NCI-H345 treated with DMSO at 0.1 percent for 48 hours (cell line): Measurements from ENCODE around the gene PKP4.
A peak's percentile ranks its signal among the peaks of the same experiment; 100 is the strongest.

ENCODE experiments used
- DNase-seq: peaks from one replicate; lab custom pipeline; 2025; ENCODE audit not compliant: unreplicated experiment; lab: John Stamatoyannopoulos, UW

Gene PKP4

GRCh38 chr2:158495175-158495574 is 38.4 kb downstream of the PKP4 start:
- no peak for DNase-seq

GRCh38 chr2:158496986-158497385 is 40.2 kb downstream of the PKP4 start:
- DNase-seq, result no peak

- no peak for DNase-seq
Measured at GRCh38 chr2:158497486-158497885, 40.7 kb downstream of the PKP4 start.

GRCh38 chr2:158498043-158498748 is 41.4 kb downstream of the PKP4 start:
- DNase-seq, result no peak

- no peak for DNase-seq
Measured at GRCh38 chr2:158498749-158499136, 42.0 kb downstream of the PKP4 start.

- DNase-seq, result no peak
Measured at GRCh38 chr2:158499383-158499782, 42.6 kb downstream of the PKP4 start.

GRCh38 chr2:158500333-158500732 is 43.6 kb downstream of the PKP4 start:
- DNase-seq, result no peak

- peak; percentile 81 for DNase-seq
Measured at GRCh38 chr2:158501301-158501700, 44.5 kb downstream of the PKP4 start.

- DNase-seq, result no peak
Measured at GRCh38 chr2:158502974-158503373, 46.2 kb downstream of the PKP4 start.

- no peak for DNase-seq
Measured at GRCh38 chr2:158504088-158504487, 47.3 kb downstream of the PKP4 start.

- DNase-seq, result no peak
Measured at GRCh38 chr2:158505448-158505934, 48.7 kb downstream of the PKP4 start.

- no peak for DNase-seq
Measured at GRCh38 chr2:158507141-158507540, 50.4 kb downstream of the PKP4 start.

- no peak for DNase-seq
Measured at GRCh38 chr2:158507679-158508078, 50.9 kb downstream of the PKP4 start.

- no peak for DNase-seq
Measured at GRCh38 chr2:158509928-158510797, 53.4 kb downstream of the PKP4 start.

GRCh38 chr2:158510887-158511286 is 54.1 kb downstream of the PKP4 start:
- DNase-seq, result no peak

- DNase-seq, result no peak
Measured at GRCh38 chr2:158511706-158512105, 55.0 kb downstream of the PKP4 start.

GRCh38 chr2:158512323-158512722 is 55.6 kb downstream of the PKP4 start:
- no peak for DNase-seq

- no peak for DNase-seq
Measured at GRCh38 chr2:158513841-158514240, 57.1 kb downstream of the PKP4 start.

GRCh38 chr2:158518084-158518483 is 61.3 kb downstream of the PKP4 start:
- no peak for DNase-seq

GRCh38 chr2:158519481-158519880 is 62.7 kb downstream of the PKP4 start:
- DNase-seq, result no peak

GRCh38 chr2:158529379-158530259 is 72.9 kb downstream of the PKP4 start:
- no peak for DNase-seq
